HG03025 (cell line): ENCODE measurements around the gene PRIMPOL.
"Not testable (repeated sequence)": the region's sequence is repeated elsewhere in the genome, so short reads cannot be mapped to it uniquely, and the experiment has no call there.

Experiments used
- ATAC-seq: cut with Tn5 transposase; IDR thresholded peaks from one replicate; pipeline ENCODE4 v1.9.1; 2021; ENCODE audit warnings: mild to moderate bottlenecking, moderate library complexity; ENCODE audit not compliant: unreplicated experiment, low FRiP score

The PRIMPOL gene

GRCh38 chr4:184649026-184649970, at the start of gene PRIMPOL, which contains the start of gene CASP3:
PRIMPOL (plus strand) TSS chr4:184649738; CDS start chr4:184657141, 7,403 bp downstream.
CASP3 (minus strand) TSS chr4:184649447; CDS start chr4:184638453, 10,994 bp downstream.
- ATAC-seq, result peak; percentile 70

- ATAC-seq, result not testable (repeated sequence)
Observed at GRCh38 chr4:184600982-184601381, 48.6 kb upstream of the PRIMPOL start.

- not testable (repeated sequence) for ATAC-seq
Observed at GRCh38 chr4:184602857-184603256, 46.7 kb upstream of the PRIMPOL start.

GRCh38 chr4:184607429-184607828, 42.1 kb upstream of the PRIMPOL start:
- not testable (repeated sequence) for ATAC-seq

- no peak for ATAC-seq
Observed at GRCh38 chr4:184612074-184612473, 37.5 kb upstream of the PRIMPOL start.

- ATAC-seq, result no peak
Observed at GRCh38 chr4:184613405-184613804, 36.1 kb upstream of the PRIMPOL start.

- no peak for ATAC-seq
Observed at GRCh38 chr4:184614509-184614908, 35.0 kb upstream of the PRIMPOL start.

GRCh38 chr4:184616168-184616567, 33.4 kb upstream of the PRIMPOL start:
- not testable (repeated sequence) for ATAC-seq

- peak; percentile 79 for ATAC-seq
Observed at GRCh38 chr4:184616633-184617551, 32.6 kb upstream of the PRIMPOL start.

- no peak for ATAC-seq
Observed at GRCh38 chr4:184617600-184618196, 31.8 kb upstream of the PRIMPOL start.

- no peak for ATAC-seq
Observed at GRCh38 chr4:184620212-184620867, 29.2 kb upstream of the PRIMPOL start.

- ATAC-seq, result no peak
Observed at GRCh38 chr4:184621518-184621917, 28.0 kb upstream of the PRIMPOL start.

GRCh38 chr4:184624504-184624903, 25.0 kb upstream of the PRIMPOL start:
- not testable (repeated sequence) for ATAC-seq

GRCh38 chr4:184624972-184625554, 24.5 kb upstream of the PRIMPOL start:
- no peak for ATAC-seq

- not testable (repeated sequence) for ATAC-seq
Observed at GRCh38 chr4:184625783-184626596, 23.5 kb upstream of the PRIMPOL start.

GRCh38 chr4:184628103-184628502, 21.4 kb upstream of the PRIMPOL start:
- no peak for ATAC-seq

GRCh38 chr4:184632842-184633241, 16.7 kb upstream of the PRIMPOL start:
- ATAC-seq, result no peak

- no peak for ATAC-seq
Observed at GRCh38 chr4:184635381-184635780, 14.2 kb upstream of the PRIMPOL start.

- ATAC-seq, result no peak
Observed at GRCh38 chr4:184636144-184636543, 13.4 kb upstream of the PRIMPOL start.
